ENCODE measurements around the gene GIT1. TPM values are rescaled to one million over a fixed set of nuclear protein-coding genes. Genes with fewer than 3 reads are reported as not detected.

The GIT1 gene
- total RNA-seq, 3 donors from 2014 or later (not counting 1 experiment from before 2014, with no cell fraction given), result 39.4 to 61.4 (median 54.6) TPM

- no peak overlapping the region for H3K27ac ChIP-seq (ENCODE audit: low read length)
- Mint-ChIP-seq H3K9me3 (no peaks in the 10 kb centered on the region), H3K36me3 (peaks cover 12% of the 10 kb centered on the region), H3K27me3 (ENCODE audit: low read depth in 2 of 2) (no peaks in the 10 kb centered on the region), H3K4me3 (no peak overlapping the region), H3K27ac (peak overlapping the region in 1 of 2 donors; percentile 32), H3K4me1 (peaks cover 49 to 51% of the 10 kb centered on the region in 2 donors)
- ATAC-seq, result no peak
- 96% methylated on average over 2 of the region's 2 CpGs for WGBS (ENCODE audit: insufficient coverage)
- intact Hi-C loops (cut with micrococcal nuclease), result no loop called here
- no peak for TF ChIP-seq CTCF (IDR thresholded peaks at IDR 0.05)
- no peaks in the 10 kb centered on the region for H3K27me3 ChIP-seq (ENCODE audit: control insufficient read depth, insufficient read depth, low read length)
- no peaks in the 10 kb centered on the region for H3K9me3 ChIP-seq (ENCODE audit: control insufficient read depth, insufficient read depth, low read length)
- peaks cover 61% of the 10 kb centered on the region for H3K36me3 ChIP-seq (ENCODE audit: control insufficient read depth, insufficient read depth, low read length)
- no peak for DNase-seq
- H3K4me1 ChIP-seq (ENCODE audit: control insufficient read depth, insufficient read depth, low read length), result no peaks in the 10 kb centered on the region
- H3K4me3 ChIP-seq (ENCODE audit: low read length), result no peak overlapping the region
Measured at GRCh38 chr17:29629839-29630238, 40.4 kb upstream of the GIT1 start.

GRCh38 chr17:29628644-29629043 lies 39.2 kb upstream of the GIT1 start:
- Histone ChIP-seq H3K36me3 (ENCODE audit: control insufficient read depth, insufficient read depth, low read length) (peaks cover 55% of the 10 kb centered on the region), H3K4me3 (ENCODE audit: low read length) (no peak overlapping the region), H3K27ac (ENCODE audit: low read length) (no peak overlapping the region), H3K27me3 (ENCODE audit: control insufficient read depth, insufficient read depth, low read length) (no peaks in the 10 kb centered on the region), H3K4me1 (ENCODE audit: control insufficient read depth, insufficient read depth, low read length) (no peaks in the 10 kb centered on the region), H3K9me3 (ENCODE audit: control insufficient read depth, insufficient read depth, low read length) (no peaks in the 10 kb centered on the region)
- Mint-ChIP-seq H3K36me3 (peaks cover 12% of the 10 kb centered on the region), H3K4me3 (no peak overlapping the region), H3K27ac (peak overlapping the region; percentile 29 to 32), H3K9me3 (no peaks in the 10 kb centered on the region), H3K27me3 (ENCODE audit: low read depth in 2 of 2) (no peaks in the 10 kb centered on the region), H3K4me1 (peaks cover 45 to 48% of the 10 kb centered on the region in 2 donors)
- no peak for ATAC-seq
- intact Hi-C loops (cut with micrococcal nuclease), result no loop called here
- 80% methylated on average over 2 of the region's 2 CpGs for WGBS (ENCODE audit: insufficient coverage)
- no peak for TF ChIP-seq CTCF (IDR thresholded peaks at IDR 0.05)
- no peak for DNase-seq

GRCh38 chr17:29627951-29628350 lies 38.5 kb upstream of the GIT1 start:
- no peak overlapping the region for H3K4me3 ChIP-seq (ENCODE audit: low read length)
- H3K9me3 Mint-ChIP-seq, result no peaks in the 10 kb centered on the region
- DNase-seq (no peak), ATAC-seq (no peak)
- H3K4me1 Mint-ChIP-seq, result peaks cover 40 to 51% of the 10 kb centered on the region in 2 donors
- TF ChIP-seq CTCF (IDR thresholded peaks at IDR 0.05), result no peak
- H3K36me3 Mint-ChIP-seq, result peaks cover 12% of the 10 kb centered on the region
- intact Hi-C loops (cut with micrococcal nuclease), result no loop called here
- no peaks in the 10 kb centered on the region for H3K27me3 ChIP-seq (ENCODE audit: control insufficient read depth, insufficient read depth, low read length)
- no peaks in the 10 kb centered on the region for H3K27me3 Mint-ChIP-seq (ENCODE audit: low read depth in 2 of 2)
- 100% methylated on average over 1 of the region's 1 CpG for WGBS (ENCODE audit: insufficient coverage)
- no peak overlapping the region for H3K4me3 Mint-ChIP-seq
- H3K27ac Mint-ChIP-seq, result peak overlapping the region; percentile 18 to 32
- H3K9me3 ChIP-seq (ENCODE audit: control insufficient read depth, insufficient read depth, low read length), result no peaks in the 10 kb centered on the region
- H3K36me3 ChIP-seq (ENCODE audit: control insufficient read depth, insufficient read depth, low read length), result peaks cover 48% of the 10 kb centered on the region
- peaks cover 4% of the 10 kb centered on the region for H3K4me1 ChIP-seq (ENCODE audit: control insufficient read depth, insufficient read depth, low read length)
- no peak overlapping the region for H3K27ac ChIP-seq (ENCODE audit: low read length)

- Histone ChIP-seq H3K27ac (ENCODE audit: low read length) (no peak overlapping the region), H3K36me3 (ENCODE audit: control insufficient read depth, insufficient read depth, low read length) (peaks cover 21% of the 10 kb centered on the region), H3K4me1 (ENCODE audit: control insufficient read depth, insufficient read depth, low read length) (peaks cover 19% of the 10 kb centered on the region), H3K9me3 (ENCODE audit: control insufficient read depth, insufficient read depth, low read length) (no peaks in the 10 kb centered on the region), H3K27me3 (ENCODE audit: control insufficient read depth, insufficient read depth, low read length) (no peaks in the 10 kb centered on the region), H3K4me3 (ENCODE audit: low read length) (no peak overlapping the region)
- Mint-ChIP-seq H3K36me3 (peaks cover 7% of the 10 kb centered on the region), H3K4me1 (peaks cover 39 to 49% of the 10 kb centered on the region in 2 donors), H3K9me3 (no peaks in the 10 kb centered on the region), H3K27ac (peak overlapping the region in 1 of 2 donors; percentile 60), H3K4me3 (no peak overlapping the region), H3K27me3 (ENCODE audit: low read depth in 2 of 2) (no peaks in the 10 kb centered on the region)
- ATAC-seq (no peak), DNase-seq (no peak)
- WGBS (ENCODE audit: insufficient coverage), result 93% methylated on average over 8 of the region's 8 CpGs
- intact Hi-C loops (cut with micrococcal nuclease), result no loop called here
- TF ChIP-seq CTCF (IDR thresholded peaks at IDR 0.05), result no peak
Measured at GRCh38 chr17:29625037-29625750, 35.7 kb upstream of the GIT1 start.
